T-helper 1 cell treated with Interleukin-12 subunit alpha and Interleukin-12 subunit beta and Interleukin-4 antibody, amounts not matched to agents 30 μg/mL and 1 μg/mL, for 36 hours (primary cell): ENCODE results near the gene C19orf67.

ENCODE experiments used
- H3K27ac Mint-ChIP-seq: one replicate; pipeline ENCODE4 v1.8.0; 2021; ENCODE audit warnings: mild to moderate bottlenecking, mixed read lengths
- H3K27me3 Mint-ChIP-seq: one replicate; pipeline ENCODE4 v1.8.0; 2021; ENCODE audit warnings: low read depth, mixed read lengths
- H3K36me3 Mint-ChIP-seq: one replicate; pipeline ENCODE4 v1.8.0; 2021; ENCODE audit warnings: low read depth, mixed read lengths
- H3K4me1 Mint-ChIP-seq: one replicate; pipeline ENCODE4 v1.8.0; 2021; ENCODE audit warnings: low read depth, mixed read lengths
- H3K4me3 Mint-ChIP-seq: one replicate; pipeline ENCODE4 v1.8.0; 2021; ENCODE audit warnings: mild to moderate bottlenecking, moderate library complexity, mixed read lengths
- H3K9me3 Mint-ChIP-seq: one replicate; pipeline ENCODE4 v1.8.0; 2021; ENCODE audit warnings: mixed read lengths

The C19orf67 gene

GRCh38 chr19:14114854-14115253 is 29.3 kb upstream of the C19orf67 start:
- no peaks in the 10 kb centered on the region for H3K9me3 Mint-ChIP-seq
- H3K27ac Mint-ChIP-seq, result no peak overlapping the region
- no peaks in the 10 kb centered on the region for H3K27me3 Mint-ChIP-seq
- H3K4me1 Mint-ChIP-seq, result peaks cover 30% of the 10 kb centered on the region
- no peaks in the 10 kb centered on the region for H3K36me3 Mint-ChIP-seq
- H3K4me3 Mint-ChIP-seq, result no peak overlapping the region

- Mint-ChIP-seq H3K27me3 (no peaks in the 10 kb centered on the region), H3K9me3 (no peaks in the 10 kb centered on the region), H3K4me1 (peaks cover 30% of the 10 kb centered on the region), H3K27ac (no peak overlapping the region), H3K4me3 (no peak overlapping the region), H3K36me3 (no peaks in the 10 kb centered on the region)
Measured at GRCh38 chr19:14114439-14114838, 28.9 kb upstream of the C19orf67 start.

GRCh38 chr19:14113762-14114414 is 28.3 kb upstream of the C19orf67 start:
- Mint-ChIP-seq H3K4me3 (no peak overlapping the region), H3K36me3 (no peaks in the 10 kb centered on the region), H3K27ac (no peak overlapping the region), H3K9me3 (no peaks in the 10 kb centered on the region), H3K4me1 (peaks cover 26% of the 10 kb centered on the region), H3K27me3 (no peaks in the 10 kb centered on the region)

- Mint-ChIP-seq H3K4me3 (no peak overlapping the region), H3K4me1 (peaks cover 20% of the 10 kb centered on the region), H3K9me3 (no peaks in the 10 kb centered on the region), H3K27me3 (no peaks in the 10 kb centered on the region), H3K27ac (no peak overlapping the region), H3K36me3 (no peaks in the 10 kb centered on the region)
Measured at GRCh38 chr19:14112809-14113385, 27.3 kb upstream of the C19orf67 start.

- peaks cover 2% of the 10 kb centered on the region for H3K36me3 Mint-ChIP-seq
Measured at GRCh38 chr19:14112051-14112808, 26.6 kb upstream of the C19orf67 start.

GRCh38 chr19:14111486-14111885 is 25.9 kb upstream of the C19orf67 start:
- H3K4me1 Mint-ChIP-seq, result peaks cover 15% of the 10 kb centered on the region
- H3K9me3 Mint-ChIP-seq, result no peaks in the 10 kb centered on the region
- no peak overlapping the region for H3K27ac Mint-ChIP-seq
- H3K27me3 Mint-ChIP-seq, result no peaks in the 10 kb centered on the region
- H3K36me3 Mint-ChIP-seq, result peaks cover 3% of the 10 kb centered on the region
- no peak overlapping the region for H3K4me3 Mint-ChIP-seq

More at GRCh38 chr19:14112051-14112808, 26.6 kb upstream of the C19orf67 start:
- Mint-ChIP-seq H3K27me3 (no peaks in the 10 kb centered on the region), H3K9me3 (no peaks in the 10 kb centered on the region), H3K27ac (no peak overlapping the region), H3K4me3 (no peak overlapping the region), H3K4me1 (peaks cover 20% of the 10 kb centered on the region)

- H3K4me3 Mint-ChIP-seq, result no peak overlapping the region
- no peak overlapping the region for H3K27ac Mint-ChIP-seq
- no peaks in the 10 kb centered on the region for H3K9me3 Mint-ChIP-seq
- H3K36me3 Mint-ChIP-seq, result peaks cover 3% of the 10 kb centered on the region
- H3K27me3 Mint-ChIP-seq, result no peaks in the 10 kb centered on the region
- peaks cover 6% of the 10 kb centered on the region for H3K4me1 Mint-ChIP-seq
Measured at GRCh38 chr19:14110650-14111049, 25.1 kb upstream of the C19orf67 start.

- Mint-ChIP-seq H3K27me3 (no peaks in the 10 kb centered on the region), H3K4me1 (no peaks in the 10 kb centered on the region), H3K4me3 (no peak overlapping the region), H3K9me3 (no peaks in the 10 kb centered on the region), H3K27ac (no peak overlapping the region), H3K36me3 (peaks cover 6% of the 10 kb centered on the region)
Measured at GRCh38 chr19:14107581-14108461, 22.2 kb upstream of the C19orf67 start.

- Mint-ChIP-seq H3K27me3 (no peaks in the 10 kb centered on the region), H3K27ac (no peak overlapping the region), H3K4me3 (no peak overlapping the region), H3K9me3 (no peaks in the 10 kb centered on the region), H3K36me3 (peaks cover 6% of the 10 kb centered on the region), H3K4me1 (no peaks in the 10 kb centered on the region)
Measured at GRCh38 chr19:14106840-14107239, 21.3 kb upstream of the C19orf67 start.

- no peaks in the 10 kb centered on the region for H3K27me3 Mint-ChIP-seq
- H3K9me3 Mint-ChIP-seq, result no peaks in the 10 kb centered on the region
- H3K27ac Mint-ChIP-seq, result no peak overlapping the region
- no peak overlapping the region for H3K4me3 Mint-ChIP-seq
- no peaks in the 10 kb centered on the region for H3K4me1 Mint-ChIP-seq
- H3K36me3 Mint-ChIP-seq, result peaks cover 10% of the 10 kb centered on the region
Measured at GRCh38 chr19:14105680-14106079, 20.1 kb upstream of the C19orf67 start.

GRCh38 chr19:14103310-14103709 is 17.7 kb upstream of the C19orf67 start:
- Mint-ChIP-seq H3K27me3 (no peaks in the 10 kb centered on the region), H3K27ac (no peak overlapping the region), H3K4me3 (no peak overlapping the region), H3K9me3 (no peaks in the 10 kb centered on the region), H3K4me1 (no peaks in the 10 kb centered on the region), H3K36me3 (peaks cover 10% of the 10 kb centered on the region)

- Mint-ChIP-seq H3K4me3 (no peak overlapping the region), H3K4me1 (no peaks in the 10 kb centered on the region), H3K27me3 (no peaks in the 10 kb centered on the region), H3K27ac (no peak overlapping the region), H3K36me3 (peaks cover 10% of the 10 kb centered on the region), H3K9me3 (no peaks in the 10 kb centered on the region)
Measured at GRCh38 chr19:14102756-14103155, 17.2 kb upstream of the C19orf67 start.

GRCh38 chr19:14102102-14102696 is 16.6 kb upstream of the C19orf67 start:
- no peak overlapping the region for H3K27ac Mint-ChIP-seq
- peaks cover 10% of the 10 kb centered on the region for H3K36me3 Mint-ChIP-seq
- H3K27me3 Mint-ChIP-seq, result no peaks in the 10 kb centered on the region
- H3K4me1 Mint-ChIP-seq, result no peaks in the 10 kb centered on the region
- H3K9me3 Mint-ChIP-seq, result no peaks in the 10 kb centered on the region
- no peak overlapping the region for H3K4me3 Mint-ChIP-seq

- no peaks in the 10 kb centered on the region for H3K9me3 Mint-ChIP-seq
- H3K4me1 Mint-ChIP-seq, result no peaks in the 10 kb centered on the region
- H3K27me3 Mint-ChIP-seq, result no peaks in the 10 kb centered on the region
- no peak overlapping the region for H3K27ac Mint-ChIP-seq
- no peak overlapping the region for H3K4me3 Mint-ChIP-seq
- H3K36me3 Mint-ChIP-seq, result peaks cover 13% of the 10 kb centered on the region
Measured at GRCh38 chr19:14101003-14101545, 15.5 kb upstream of the C19orf67 start.
